T-helper 1 cell treated with Interleukin-12 subunit alpha and Interleukin-12 subunit beta and Interleukin-4 antibody, amounts not matched to agents 30 μg/mL and 1 μg/mL, for 36 hours (primary cell): ENCODE measurements around the gene HEXA.
"Not testable (repeated sequence)": the region's sequence is repeated elsewhere in the genome, so short reads cannot be mapped to it uniquely, and the experiment has no call there.

Experiments used
- H3K27ac Mint-ChIP-seq: one replicate; pipeline ENCODE4 v1.8.0; 2021; ENCODE audit warnings: mild to moderate bottlenecking, mixed read lengths
- H3K27me3 Mint-ChIP-seq: one replicate; pipeline ENCODE4 v1.8.0; 2021; ENCODE audit warnings: low read depth, mixed read lengths
- H3K36me3 Mint-ChIP-seq: one replicate; pipeline ENCODE4 v1.8.0; 2021; ENCODE audit warnings: low read depth, mixed read lengths
- H3K4me1 Mint-ChIP-seq: one replicate; pipeline ENCODE4 v1.8.0; 2021; ENCODE audit warnings: low read depth, mixed read lengths
- H3K4me3 Mint-ChIP-seq: one replicate; pipeline ENCODE4 v1.8.0; 2021; ENCODE audit warnings: mild to moderate bottlenecking, moderate library complexity, mixed read lengths
- H3K9me3 Mint-ChIP-seq: one replicate; pipeline ENCODE4 v1.8.0; 2021; ENCODE audit warnings: mixed read lengths

Gene HEXA

GRCh38 chr15:72396331-72396730 is 20.5 kb upstream of the HEXA start:
- H3K9me3 Mint-ChIP-seq, H3K27ac Mint-ChIP-seq, H3K27me3 Mint-ChIP-seq, H3K4me1 Mint-ChIP-seq, H3K36me3 Mint-ChIP-seq, H3K4me3 Mint-ChIP-seq: not testable (repeated sequence)

GRCh38 chr15:72389231-72389630 is 13.4 kb upstream of the HEXA start:
- no peaks in the 10 kb centered on the region for H3K36me3 Mint-ChIP-seq
- H3K4me1 Mint-ChIP-seq = no peaks in the 10 kb centered on the region
- peaks cover 14% of the 10 kb centered on the region for H3K27me3 Mint-ChIP-seq
- no peak overlapping the region for H3K27ac Mint-ChIP-seq
- no peaks in the 10 kb centered on the region for H3K9me3 Mint-ChIP-seq
- no peak overlapping the region for H3K4me3 Mint-ChIP-seq

DNA sequence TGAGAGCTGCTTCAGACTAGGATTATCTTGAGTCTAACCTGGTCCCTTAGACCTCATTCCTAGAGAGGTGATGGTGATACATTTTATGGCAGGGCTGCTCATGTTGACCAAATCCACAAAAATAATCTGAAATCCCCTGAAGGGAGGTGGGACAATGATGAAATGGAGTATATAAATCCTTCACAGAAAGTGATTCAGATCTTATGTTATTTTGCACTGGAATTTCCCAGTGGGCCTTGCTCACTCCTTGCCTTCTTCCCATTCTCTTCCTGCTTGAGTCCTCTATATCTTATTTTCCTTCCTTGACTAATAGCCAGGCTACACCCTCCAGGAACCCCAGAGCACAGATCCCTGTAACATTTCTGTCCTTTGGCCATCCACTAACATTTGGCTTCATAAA is 11.9 kb upstream of the HEXA start:
- Mint-ChIP-seq H3K4me3 (no peak overlapping the region), H3K36me3 (no peaks in the 10 kb centered on the region), H3K27ac (no peak overlapping the region), H3K27me3 (peaks cover 19% of the 10 kb centered on the region), H3K9me3 (no peaks in the 10 kb centered on the region), H3K4me1 (no peaks in the 10 kb centered on the region)

DNA sequence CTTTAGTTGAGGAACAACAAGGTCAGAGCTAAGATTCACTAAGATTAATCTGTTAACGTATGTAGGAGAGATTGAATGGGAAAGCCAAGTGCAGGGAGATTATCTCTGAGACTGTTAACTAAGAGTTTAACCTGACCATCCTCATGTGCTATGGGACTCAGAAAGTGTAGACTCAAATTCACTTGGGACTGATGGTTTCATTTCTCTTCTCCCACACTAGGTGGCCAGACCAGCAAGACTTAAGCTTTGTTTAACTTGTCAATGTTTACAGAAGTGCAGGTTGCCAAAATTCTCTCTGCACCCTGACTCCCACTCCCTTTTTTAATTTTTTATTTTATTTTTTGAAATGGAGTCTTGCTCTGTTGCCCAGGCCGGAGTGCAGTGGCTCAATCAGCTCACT is 6.3 kb upstream of the HEXA start:
- no peak overlapping the region for H3K4me3 Mint-ChIP-seq
- H3K36me3 Mint-ChIP-seq = no peaks in the 10 kb centered on the region
- no peak overlapping the region for H3K27ac Mint-ChIP-seq
- H3K9me3 Mint-ChIP-seq = no peaks in the 10 kb centered on the region
- H3K4me1 Mint-ChIP-seq = no peaks in the 10 kb centered on the region
- peaks cover 10% of the 10 kb centered on the region for H3K27me3 Mint-ChIP-seq

DNA sequence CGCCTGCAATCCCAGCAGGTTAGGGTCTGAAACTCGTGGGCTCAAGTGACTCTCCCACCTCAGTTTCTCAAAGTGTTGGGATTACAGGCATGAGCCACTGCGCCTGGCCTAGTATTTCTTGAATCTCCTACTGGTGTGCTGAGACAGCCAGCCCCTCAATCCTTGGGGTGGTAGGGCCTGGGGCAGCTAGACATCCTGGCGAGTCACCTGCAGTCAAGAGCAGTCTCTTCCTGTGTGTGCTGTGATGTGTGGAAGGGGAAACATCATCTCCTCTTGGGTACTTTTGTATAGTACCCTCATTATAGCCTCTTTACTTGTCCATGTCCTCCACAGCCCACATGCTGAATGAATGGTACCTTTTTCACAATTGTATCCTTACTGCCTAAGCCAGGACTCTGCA is 4.9 kb upstream of the HEXA start:
- H3K27me3 Mint-ChIP-seq = peaks cover 10% of the 10 kb centered on the region
- H3K9me3 Mint-ChIP-seq = no peaks in the 10 kb centered on the region
- H3K36me3 Mint-ChIP-seq = peaks cover 4% of the 10 kb centered on the region
- peaks cover 8% of the 10 kb centered on the region for H3K4me1 Mint-ChIP-seq
- H3K4me3 Mint-ChIP-seq = no peak overlapping the region
- H3K27ac Mint-ChIP-seq = no peak overlapping the region

DNA sequence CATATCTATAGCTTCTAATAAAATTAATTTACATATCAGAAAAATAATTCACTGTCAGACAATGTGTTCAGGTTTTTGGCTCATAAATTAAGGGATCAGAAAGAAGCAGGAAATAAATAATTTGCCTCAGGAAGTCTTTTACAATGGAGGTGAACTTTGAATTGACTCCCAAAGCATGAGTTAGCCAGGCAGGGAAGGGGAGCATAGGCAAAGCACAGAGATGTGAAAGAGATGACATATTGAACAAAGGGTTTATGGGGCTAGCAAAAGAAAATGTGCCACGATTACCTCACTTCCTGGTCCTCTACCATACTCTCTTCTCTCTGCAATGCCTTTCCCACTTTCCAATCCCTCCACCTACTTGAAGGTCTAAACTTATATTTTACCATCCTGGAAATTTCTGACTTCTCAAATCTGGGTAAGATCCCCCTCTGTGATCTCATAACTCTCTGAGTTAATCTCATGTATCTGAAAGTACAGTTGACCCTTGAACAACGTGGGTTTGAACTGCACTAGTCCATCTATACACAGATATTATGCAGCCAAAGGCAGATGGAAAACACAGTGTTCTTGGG is 4.1 kb upstream of the HEXA start:
- Mint-ChIP-seq H3K27ac (no peak overlapping the region), H3K36me3 (peaks cover 10% of the 10 kb centered on the region), H3K4me1 (peaks cover 15% of the 10 kb centered on the region), H3K4me3 (no peak overlapping the region), H3K9me3 (no peaks in the 10 kb centered on the region), H3K27me3 (peaks cover 10% of the 10 kb centered on the region)

DNA sequence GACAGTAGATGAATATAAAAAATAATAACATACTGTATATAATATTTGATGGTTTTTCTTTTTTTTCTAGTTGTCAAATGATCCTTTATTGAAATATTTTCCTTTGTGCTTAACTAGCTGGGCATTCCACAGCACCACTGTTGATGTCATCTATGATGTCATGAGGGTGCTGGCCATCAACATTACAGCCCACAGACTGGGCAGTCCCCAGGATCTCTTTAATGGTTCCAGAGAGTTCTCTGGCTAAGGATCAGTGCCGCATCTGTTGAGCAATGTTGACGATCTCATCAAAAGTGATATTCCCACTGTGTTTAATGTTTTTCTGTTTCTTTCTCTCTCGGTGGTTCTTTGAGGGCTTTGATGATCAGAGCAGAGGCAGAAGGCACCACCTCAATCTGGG is 3.3 kb upstream of the HEXA start:
- not testable (repeated sequence) for H3K27me3 Mint-ChIP-seq, H3K36me3 Mint-ChIP-seq, H3K27ac Mint-ChIP-seq, H3K9me3 Mint-ChIP-seq, H3K4me3 Mint-ChIP-seq
- H3K4me1 Mint-ChIP-seq = peaks cover 22% of the 10 kb centered on the region

DNA sequence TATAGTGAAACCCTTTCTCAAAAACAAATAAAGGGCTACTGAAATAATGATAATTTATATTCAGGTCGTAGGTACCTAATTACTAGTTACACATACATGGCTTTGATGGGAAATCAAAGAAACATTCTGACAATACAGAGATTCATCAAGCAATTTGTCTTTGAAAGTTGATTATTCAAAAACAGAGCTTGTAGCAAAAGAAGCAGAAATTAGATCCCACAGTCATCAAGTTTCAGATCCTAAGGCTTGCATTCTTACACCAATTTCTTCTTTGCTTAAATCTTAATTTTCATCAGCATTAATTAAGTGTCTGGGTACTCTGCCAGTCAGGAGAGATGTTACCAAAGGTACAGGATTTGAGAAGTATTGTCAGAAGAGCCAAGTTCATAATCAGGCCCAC is 1.5 kb upstream of the HEXA start:
- Mint-ChIP-seq H3K36me3 (peaks cover 10% of the 10 kb centered on the region), H3K4me3 (no peak overlapping the region), H3K4me1 (peaks cover 35% of the 10 kb centered on the region), H3K27me3 (no peaks in the 10 kb centered on the region), H3K27ac (no peak overlapping the region), H3K9me3 (no peaks in the 10 kb centered on the region)

DNA sequence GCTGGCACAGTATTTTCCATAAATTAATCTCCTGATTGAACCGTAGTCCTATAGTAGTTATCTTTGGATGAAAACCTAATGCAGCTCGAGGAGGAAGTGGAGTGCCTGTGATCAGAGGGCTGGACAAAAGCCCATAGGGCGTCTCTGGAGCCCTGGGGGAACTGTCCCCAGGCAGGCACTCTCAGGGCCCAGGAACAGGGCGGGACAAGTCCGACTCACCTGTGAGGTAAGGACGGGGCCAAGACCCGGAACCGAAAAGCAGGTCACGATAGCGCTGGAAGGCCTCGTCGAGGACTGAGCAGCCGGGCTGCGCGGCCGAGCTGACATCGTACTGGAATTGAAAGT is 341 bp downstream of the HEXA start:
- Mint-ChIP-seq H3K27me3 (no peaks in the 10 kb centered on the region), H3K27ac (peak overlapping the region; percentile 99), H3K9me3 (no peaks in the 10 kb centered on the region), H3K4me1 (peaks cover 39% of the 10 kb centered on the region), H3K36me3 (peaks cover 14% of the 10 kb centered on the region), H3K4me3 (peak overlapping the region; percentile 96)

DNA sequence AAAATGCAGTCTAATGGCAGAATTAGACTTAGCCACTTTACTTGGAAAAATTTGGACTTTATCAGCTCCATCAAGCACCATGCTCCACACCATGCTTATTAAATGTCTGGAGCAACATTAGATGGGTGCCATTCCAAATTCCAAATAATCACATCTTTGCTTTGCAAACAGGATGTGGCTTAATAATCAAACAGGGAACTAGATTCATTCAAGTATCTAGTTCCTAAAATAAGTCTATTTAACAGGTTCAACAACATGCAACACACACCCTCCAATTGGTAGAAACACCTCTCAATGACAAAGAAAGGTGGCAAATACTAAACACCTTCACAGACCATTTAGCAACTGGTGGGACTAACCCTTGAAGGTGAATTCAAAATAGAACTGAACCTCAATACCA is 3.5 kb downstream of the HEXA start:
- Mint-ChIP-seq H3K27me3 (no peaks in the 10 kb centered on the region), H3K4me3 (no peak overlapping the region), H3K27ac (no peak overlapping the region), H3K4me1 (peaks cover 41% of the 10 kb centered on the region), H3K36me3 (peaks cover 24% of the 10 kb centered on the region), H3K9me3 (peaks cover under 1% of the 10 kb centered on the region)

- Mint-ChIP-seq H3K9me3 (peaks cover 4% of the 10 kb centered on the region), H3K4me1 (peaks cover 43% of the 10 kb centered on the region), H3K4me3 (no peak overlapping the region), H3K27me3 (no peaks in the 10 kb centered on the region), H3K27ac (no peak overlapping the region), H3K36me3 (peaks cover 20% of the 10 kb centered on the region)
These were observed 5.8 kb downstream of the HEXA start for GRCh38 chr15:72369964-72370363.

DNA sequence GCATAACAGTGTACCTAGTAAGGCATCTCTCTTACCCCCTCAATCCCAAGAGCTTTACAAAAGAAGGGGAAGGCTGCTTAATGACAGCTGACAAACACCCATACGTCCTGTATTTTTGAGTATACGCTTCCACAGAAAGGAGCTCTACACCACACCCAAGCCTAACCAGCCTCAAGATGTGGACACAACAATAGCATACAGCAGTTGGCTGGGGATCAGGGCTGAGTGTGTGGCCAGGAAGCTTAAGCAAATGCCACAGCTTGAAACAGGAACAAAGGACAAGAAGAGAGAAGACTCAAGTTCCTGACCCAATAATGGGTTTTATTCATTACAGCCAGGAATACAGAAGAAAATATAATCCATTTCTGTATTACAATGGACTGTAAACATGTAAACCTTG is 6.9 kb downstream of the HEXA start:
- Mint-ChIP-seq H3K9me3 (peaks cover 4% of the 10 kb centered on the region), H3K4me1 (peaks cover 33% of the 10 kb centered on the region), H3K36me3 (peaks cover 20% of the 10 kb centered on the region), H3K27ac (no peak overlapping the region), H3K27me3 (no peaks in the 10 kb centered on the region), H3K4me3 (no peak overlapping the region)

DNA sequence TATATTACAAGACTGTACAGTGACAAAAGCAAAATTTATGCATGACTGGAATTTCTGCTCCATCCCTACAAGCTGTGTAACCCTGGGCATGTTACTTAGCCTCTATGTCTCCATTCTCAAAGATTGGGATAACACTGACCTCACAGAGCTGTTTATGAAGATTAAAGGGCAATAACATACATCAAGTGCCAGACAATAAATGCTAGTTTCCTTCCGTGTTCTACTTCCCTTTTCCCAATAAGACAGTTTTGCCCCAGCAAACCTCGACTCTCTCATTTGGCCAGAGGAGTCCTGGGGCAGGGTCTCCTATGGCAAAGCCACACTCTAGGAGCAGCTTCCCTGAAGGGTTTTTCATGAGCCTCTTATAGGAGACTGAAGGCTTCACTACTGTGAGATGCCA is 7.5 kb downstream of the HEXA start:
- Mint-ChIP-seq H3K4me1 (peaks cover 31% of the 10 kb centered on the region), H3K27me3 (no peaks in the 10 kb centered on the region), H3K27ac (no peak overlapping the region), H3K4me3 (no peak overlapping the region), H3K36me3 (peaks cover 20% of the 10 kb centered on the region), H3K9me3 (peaks cover 4% of the 10 kb centered on the region)

GRCh38 chr15:72365844-72366243 is 10.0 kb downstream of the HEXA start:
- Mint-ChIP-seq H3K36me3 (peaks cover 17% of the 10 kb centered on the region), H3K4me3 (peak overlapping the region; percentile 6), H3K27me3 (no peaks in the 10 kb centered on the region), H3K4me1 (peaks cover 19% of the 10 kb centered on the region), H3K9me3 (peaks cover 4% of the 10 kb centered on the region), H3K27ac (peak overlapping the region; percentile 13)

GRCh38 chr15:72361176-72361575 is 14.6 kb downstream of the HEXA start:
- peaks cover 19% of the 10 kb centered on the region for H3K4me1 Mint-ChIP-seq
- H3K36me3 Mint-ChIP-seq = peaks cover 4% of the 10 kb centered on the region
- no peak overlapping the region for H3K27ac Mint-ChIP-seq
- H3K4me3 Mint-ChIP-seq = no peak overlapping the region
- no peaks in the 10 kb centered on the region for H3K27me3 Mint-ChIP-seq
- H3K9me3 Mint-ChIP-seq = no peaks in the 10 kb centered on the region

- H3K4me3 Mint-ChIP-seq = no peak overlapping the region
These were observed 17.1 kb downstream of the HEXA start for GRCh38 chr15:72358650-72359171.

More at GRCh38 chr15:72358650-72359171, 17.1 kb downstream of the HEXA start:
- H3K9me3 Mint-ChIP-seq = no peaks in the 10 kb centered on the region
- H3K36me3 Mint-ChIP-seq = peaks cover 3% of the 10 kb centered on the region
- no peak overlapping the region for H3K27ac Mint-ChIP-seq
- no peaks in the 10 kb centered on the region for H3K27me3 Mint-ChIP-seq
- H3K4me1 Mint-ChIP-seq = peaks cover 10% of the 10 kb centered on the region
